Activated T-cell treated with anti-CD3 and anti-CD28 coated beads, Interleukin-2, amount 50 U/mL, for 4 hours (primary cell): Measurements from ENCODE around the gene GPD2. TPM values are rescaled to one million over a fixed set of nuclear protein-coding genes. Genes with fewer than 3 reads are reported as not detected.
"Not testable (repeated sequence)": the region's sequence is repeated elsewhere in the genome, so short reads cannot be mapped to it uniquely, and the experiment has no call there.

Source experiments
- ATAC-seq, 2 donors: fragments of 200-7000 bp; cut with Tn5 transposase; one replicate each; pipeline ENCODE4 v1.10.0; 2021
- DNase-seq: peaks from one replicate; pipeline ENCODE4 v3.0.0-alpha.2; 2020
- H3K27me3 Mint-ChIP-seq: one replicate; pipeline ENCODE4 v1.8.0; 2021; ENCODE audit warnings: low read depth, mixed read lengths
- H3K36me3 Mint-ChIP-seq: one replicate; pipeline ENCODE4 v1.8.0; 2022; ENCODE audit warnings: mixed read lengths; ENCODE audit not compliant: insufficient read depth
- H3K4me1 Mint-ChIP-seq: one replicate; pipeline ENCODE4 v1.8.0; 2021; ENCODE audit warnings: low read depth, mixed read lengths
- H3K4me3 Mint-ChIP-seq: one replicate; pipeline ENCODE4 v1.8.0; 2021; ENCODE audit warnings: mild to moderate bottlenecking, moderate library complexity, mixed read lengths
- H3K9me3 Mint-ChIP-seq: one replicate; pipeline ENCODE4 v1.8.0; 2021; ENCODE audit warnings: mixed read lengths
- total RNA-seq, 3 donors: library from RNA; stranded (reverse); gene quantifications; one replicate each; pipeline ENCODE4 v1.2.1, GENCODE V29; 2021

The GPD2 gene
- total RNA-seq, 3 donors from 2014 or later: 20.7 to 21.1 (median 21.0) TPM

DNA sequence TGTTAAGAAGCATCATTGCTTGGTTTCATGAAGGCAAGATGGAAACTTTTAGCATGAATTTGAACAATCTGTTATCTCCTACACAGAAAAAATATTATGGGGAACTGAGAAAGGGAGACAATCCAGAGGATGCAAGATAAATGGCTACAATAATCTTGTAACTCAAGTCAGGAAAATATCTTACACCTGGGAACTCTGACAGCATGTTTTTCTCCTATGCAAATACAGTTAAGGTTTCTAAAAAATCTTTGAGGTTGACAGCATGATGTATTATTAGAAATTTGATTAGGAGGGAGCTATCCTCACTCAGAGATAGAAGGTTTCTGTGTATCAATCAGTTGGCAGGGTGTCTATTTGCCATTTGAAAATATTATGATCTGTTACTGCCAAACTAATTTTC, 75.6 kb downstream of the GPD2 start:
- Mint-ChIP-seq H3K9me3 (no peaks in the 10 kb centered on the region), H3K4me3 (no peak overlapping the region), H3K4me1 (peaks cover 2% of the 10 kb centered on the region), H3K36me3 (peaks cover 32% of the 10 kb centered on the region), H3K27me3 (no peaks in the 10 kb centered on the region)
- DNase-seq (no peak), ATAC-seq (no peak)

DNA sequence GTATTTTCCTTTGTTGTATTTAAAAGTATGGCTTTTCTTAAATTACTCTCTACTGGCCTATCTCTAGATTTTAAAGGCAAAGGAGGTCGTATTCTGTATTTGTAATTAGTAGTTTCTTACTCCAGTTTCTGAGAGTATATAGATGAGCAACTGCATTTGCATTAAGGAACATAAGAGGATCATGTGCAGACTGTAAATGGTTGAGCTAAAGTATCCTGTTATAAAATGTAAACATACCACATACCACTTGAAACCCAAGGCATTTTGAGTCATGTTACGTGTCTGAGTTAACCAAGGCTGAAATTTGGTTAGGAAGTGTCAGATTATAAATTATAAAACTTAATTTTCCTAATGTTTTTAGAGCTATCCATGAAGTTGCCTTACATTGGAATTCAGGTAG, 76.3 kb downstream of the GPD2 start:
- no peak for DNase-seq
- Mint-ChIP-seq H3K27me3 (no peaks in the 10 kb centered on the region), H3K36me3 (peaks cover 35% of the 10 kb centered on the region), H3K4me1 (peaks cover 2% of the 10 kb centered on the region), H3K9me3 (no peaks in the 10 kb centered on the region), H3K4me3 (no peak overlapping the region)
- ATAC-seq: no peak

DNA sequence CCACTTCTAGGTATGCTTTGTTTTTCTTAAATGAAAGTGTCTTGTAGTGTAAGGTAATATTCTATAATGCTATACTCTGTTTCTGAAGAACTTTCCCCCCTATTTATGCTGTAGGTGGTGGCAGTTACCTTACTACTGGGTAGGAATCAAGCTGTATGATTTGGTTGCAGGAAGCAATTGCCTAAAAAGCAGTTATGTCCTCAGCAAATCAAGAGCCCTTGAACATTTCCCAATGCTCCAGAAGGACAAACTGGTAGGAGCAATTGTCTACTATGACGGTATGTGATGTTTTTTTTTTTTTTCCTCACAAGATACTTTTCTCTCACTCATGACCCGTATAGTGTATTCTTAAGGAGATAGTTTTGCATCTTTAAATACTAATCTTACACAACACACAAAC, 77.0 kb downstream of the GPD2 start:
- Mint-ChIP-seq H3K27me3 (no peaks in the 10 kb centered on the region), H3K9me3 (no peaks in the 10 kb centered on the region)

DNA sequence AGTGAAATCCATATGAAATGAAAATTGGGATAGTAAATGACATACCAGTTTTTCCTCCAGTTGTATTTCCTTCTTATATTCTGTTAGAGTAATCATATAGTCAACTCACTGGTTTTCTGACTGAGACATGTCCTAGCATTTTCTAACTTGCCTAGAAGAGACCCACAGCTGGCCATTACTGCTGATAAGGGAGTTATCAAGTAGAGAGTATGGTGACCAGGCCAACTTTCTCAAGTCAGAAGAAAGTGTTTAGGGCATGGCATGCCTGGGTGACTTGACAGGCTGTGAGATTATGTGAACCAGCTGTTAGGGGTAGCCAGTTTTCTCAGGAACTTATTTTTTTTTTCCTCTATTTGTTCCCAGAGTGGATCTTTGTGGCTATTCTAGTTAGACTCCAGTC, 81.2 kb downstream of the GPD2 start:
- Mint-ChIP-seq H3K36me3 (peaks cover 32% of the 10 kb centered on the region), H3K4me3 (no peak overlapping the region), H3K9me3 (no peaks in the 10 kb centered on the region), H3K4me1 (no peaks in the 10 kb centered on the region), H3K27me3 (no peaks in the 10 kb centered on the region)
- ATAC-seq (no peak), DNase-seq (no peak)

More for the DNA sequence above, 77.0 kb downstream of the GPD2 start:
- ATAC-seq (no peak), DNase-seq (no peak)
- no peak overlapping the region for H3K4me3 Mint-ChIP-seq
- H3K36me3 Mint-ChIP-seq: peaks cover 35% of the 10 kb centered on the region
- H3K4me1 Mint-ChIP-seq: peaks cover 2% of the 10 kb centered on the region

DNA sequence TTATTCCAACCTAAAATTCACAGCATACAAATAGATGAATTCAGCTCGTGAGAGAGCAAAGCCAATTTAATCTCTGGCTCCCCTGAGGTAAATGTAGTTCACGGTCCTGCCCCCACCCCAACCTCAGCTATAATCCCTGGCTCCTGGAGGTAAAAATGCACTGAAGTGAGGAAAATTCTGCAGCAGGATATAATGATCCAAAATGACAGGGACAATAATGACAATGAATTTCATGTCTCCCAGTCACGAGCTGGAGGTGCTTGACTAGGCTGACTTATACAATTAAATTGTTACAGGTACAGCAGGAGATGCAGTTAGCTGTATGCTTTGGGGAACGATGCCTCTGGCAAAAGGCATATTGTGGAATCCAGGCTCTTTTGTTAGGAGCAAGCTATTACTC, 82.0 kb downstream of the GPD2 start:
- ATAC-seq: no peak
- Mint-ChIP-seq H3K9me3 (no peaks in the 10 kb centered on the region), H3K4me3 (no peak overlapping the region), H3K4me1 (no peaks in the 10 kb centered on the region), H3K36me3 (peaks cover 34% of the 10 kb centered on the region), H3K27me3 (no peaks in the 10 kb centered on the region)
- DNase-seq: no peak

DNA sequence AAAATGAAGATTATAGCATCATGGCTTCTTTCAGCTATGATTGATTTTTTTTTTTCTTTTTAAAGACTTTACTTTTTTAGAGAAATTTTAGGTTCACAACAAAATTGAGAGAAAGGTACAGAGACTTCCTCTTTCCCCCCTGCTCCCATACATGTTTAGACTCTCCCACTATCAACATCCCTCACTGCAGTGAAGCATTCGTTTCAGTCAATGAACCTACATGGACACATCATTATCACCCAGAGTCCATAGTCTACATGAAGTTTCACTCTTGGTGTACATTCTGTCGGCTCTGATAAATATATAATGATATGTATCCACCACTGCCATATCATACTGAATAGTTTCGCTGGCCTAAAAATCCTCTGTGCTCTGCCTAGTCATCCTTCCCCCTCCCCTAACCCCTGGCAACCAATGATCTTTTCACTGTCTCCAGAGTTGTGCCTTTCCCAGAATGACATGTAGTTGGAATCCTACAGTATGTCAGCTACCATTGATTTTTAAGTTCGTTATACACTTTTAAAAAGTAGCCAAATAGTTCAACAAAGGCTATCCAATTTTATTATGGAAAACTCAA, 86.8 kb downstream of the GPD2 start:
- H3K9me3 Mint-ChIP-seq: no peaks in the 10 kb centered on the region
- DNase-seq (no peak), ATAC-seq (no peak)
- no peak overlapping the region for H3K4me3 Mint-ChIP-seq
- peaks cover 18% of the 10 kb centered on the region for H3K36me3 Mint-ChIP-seq
- no peaks in the 10 kb centered on the region for H3K27me3 Mint-ChIP-seq
- H3K4me1 Mint-ChIP-seq: peaks cover 4% of the 10 kb centered on the region

DNA sequence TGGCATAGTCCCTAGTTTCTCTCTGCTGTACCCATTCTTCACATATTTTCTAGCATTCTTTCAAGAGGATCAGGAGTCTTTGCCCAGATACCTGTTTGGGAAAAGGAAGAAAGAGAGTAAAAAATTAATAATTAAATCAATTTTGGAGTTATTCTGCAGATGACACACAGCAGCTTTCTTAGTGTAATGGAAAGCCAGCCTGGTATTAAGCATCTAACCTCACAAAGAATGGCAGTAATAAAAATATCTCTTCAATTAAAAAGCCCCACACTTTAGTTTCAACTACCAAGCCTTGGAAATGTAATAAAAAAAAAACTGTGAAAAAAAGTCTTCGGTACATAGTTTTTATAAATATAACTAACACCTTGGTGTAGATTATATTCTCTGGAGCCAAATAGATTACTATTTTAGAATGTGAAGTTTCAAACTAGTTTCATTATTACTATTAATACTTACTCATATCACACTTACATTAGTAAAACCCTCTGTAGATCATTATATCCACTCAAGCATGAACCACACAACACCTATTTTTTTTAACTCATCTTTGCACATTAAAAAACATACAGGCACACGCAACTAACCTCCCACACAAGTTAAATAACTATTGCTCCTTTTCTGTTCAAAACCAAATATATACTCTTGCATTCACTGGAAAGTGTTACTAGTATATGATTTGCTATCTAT, 90.9 kb downstream of the GPD2 start:
- H3K36me3 Mint-ChIP-seq: peaks cover 6% of the 10 kb centered on the region
- DNase-seq: no peak
- ATAC-seq: peak; percentile 80 to 96
- peaks cover 4% of the 10 kb centered on the region for H3K4me1 Mint-ChIP-seq
- no peaks in the 10 kb centered on the region for H3K9me3 Mint-ChIP-seq
- no peak overlapping the region for H3K4me3 Mint-ChIP-seq
- no peaks in the 10 kb centered on the region for H3K27me3 Mint-ChIP-seq

DNA sequence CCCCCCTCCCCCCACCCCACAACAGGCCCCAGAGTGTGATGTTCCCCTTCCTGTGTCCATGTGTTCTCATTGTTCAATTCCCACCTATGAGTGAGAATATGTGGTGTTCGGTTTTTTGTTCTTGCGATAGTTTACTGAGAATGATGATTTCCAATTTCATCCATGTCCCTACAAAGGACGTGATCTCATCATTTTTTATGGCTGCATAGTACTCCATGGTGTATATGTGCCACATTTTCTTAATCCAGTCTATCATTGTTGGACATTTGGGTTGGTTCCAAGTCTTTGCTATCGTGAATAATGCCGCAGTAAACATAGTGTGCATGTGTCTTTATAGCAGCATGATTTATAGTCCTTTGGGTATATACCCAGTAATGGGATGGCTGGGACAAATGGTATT, 92.4 kb downstream of the GPD2 start:
- not testable (repeated sequence) for H3K4me3 Mint-ChIP-seq, H3K4me1 Mint-ChIP-seq, DNase-seq, ATAC-seq, H3K36me3 Mint-ChIP-seq, H3K9me3 Mint-ChIP-seq, H3K27me3 Mint-ChIP-seq

DNA sequence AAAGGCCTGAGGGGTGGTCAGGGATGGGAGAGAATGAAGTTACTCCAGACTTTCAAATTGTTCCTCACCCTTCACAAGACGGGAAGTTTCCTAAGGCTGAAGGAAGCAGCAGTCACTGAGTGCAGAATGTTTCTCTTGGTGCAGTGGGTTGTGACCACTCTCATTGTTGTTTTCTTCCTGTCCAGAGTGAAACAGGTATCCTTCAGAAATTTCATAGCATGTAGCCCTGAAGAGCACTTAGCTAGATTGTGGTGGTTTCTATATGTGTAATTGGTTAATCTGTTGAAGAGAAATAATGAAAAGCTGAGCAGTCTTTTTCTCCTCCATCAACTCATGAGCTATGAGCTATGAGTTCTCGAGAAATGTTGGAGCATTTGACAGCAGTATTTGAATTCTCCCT, 96.8 kb downstream of the GPD2 start:
- Mint-ChIP-seq H3K27me3 (no peaks in the 10 kb centered on the region), H3K36me3 (peaks cover 9% of the 10 kb centered on the region), H3K4me3 (no peak overlapping the region), H3K4me1 (peaks cover 7% of the 10 kb centered on the region), H3K9me3 (no peaks in the 10 kb centered on the region)
- DNase-seq (no peak), ATAC-seq (no peak)

DNA sequence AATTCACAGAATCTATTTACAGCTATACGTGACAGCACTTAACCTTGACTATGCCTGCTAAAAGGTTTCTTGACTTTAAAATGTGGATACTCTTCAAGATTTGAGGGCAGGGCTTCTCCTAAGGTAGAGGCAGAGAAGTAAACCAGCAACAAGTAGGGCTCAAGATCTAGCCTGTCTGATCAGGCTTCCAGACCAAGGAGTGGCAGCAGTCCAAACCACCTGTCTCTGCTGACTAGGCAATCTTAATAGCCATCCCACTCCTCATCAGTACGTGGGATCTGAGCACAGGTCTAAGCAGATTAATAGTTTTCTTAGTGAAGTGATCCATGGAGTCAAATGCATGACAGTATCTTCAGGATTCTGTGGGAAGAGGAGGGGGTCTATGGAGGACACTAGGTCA, 100.4 kb downstream of the GPD2 start:
- Mint-ChIP-seq H3K4me3 (no peak overlapping the region), H3K4me1 (peaks cover 14% of the 10 kb centered on the region), H3K9me3 (no peaks in the 10 kb centered on the region), H3K36me3 (peaks cover 17% of the 10 kb centered on the region), H3K27me3 (no peaks in the 10 kb centered on the region)
- DNase-seq: no peak
- ATAC-seq: no peak

DNA sequence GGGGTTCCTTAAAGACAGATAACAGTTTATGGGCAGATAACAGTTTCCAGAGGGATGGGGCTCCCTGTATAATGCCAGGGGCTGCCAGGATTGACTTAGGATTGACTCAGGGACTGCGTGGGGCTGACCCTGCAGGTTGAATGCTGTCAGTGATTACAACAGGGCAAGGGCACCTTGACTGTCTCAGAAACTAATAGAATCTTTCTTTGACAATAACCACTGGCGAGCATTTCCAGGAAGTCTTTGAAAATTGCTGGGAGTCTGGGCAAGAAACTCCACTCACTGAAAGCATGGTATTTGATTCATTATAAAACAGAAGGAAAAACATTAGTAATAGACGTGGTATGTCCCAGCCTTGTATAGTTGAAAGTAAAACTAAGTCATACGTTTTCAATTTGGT, 101.0 kb downstream of the GPD2 start:
- no peaks in the 10 kb centered on the region for H3K9me3 Mint-ChIP-seq
- ATAC-seq (no peak), DNase-seq (no peak)
- peaks cover 17% of the 10 kb centered on the region for H3K36me3 Mint-ChIP-seq
- H3K4me1 Mint-ChIP-seq: peaks cover 14% of the 10 kb centered on the region
- no peaks in the 10 kb centered on the region for H3K27me3 Mint-ChIP-seq
- no peak overlapping the region for H3K4me3 Mint-ChIP-seq

DNA sequence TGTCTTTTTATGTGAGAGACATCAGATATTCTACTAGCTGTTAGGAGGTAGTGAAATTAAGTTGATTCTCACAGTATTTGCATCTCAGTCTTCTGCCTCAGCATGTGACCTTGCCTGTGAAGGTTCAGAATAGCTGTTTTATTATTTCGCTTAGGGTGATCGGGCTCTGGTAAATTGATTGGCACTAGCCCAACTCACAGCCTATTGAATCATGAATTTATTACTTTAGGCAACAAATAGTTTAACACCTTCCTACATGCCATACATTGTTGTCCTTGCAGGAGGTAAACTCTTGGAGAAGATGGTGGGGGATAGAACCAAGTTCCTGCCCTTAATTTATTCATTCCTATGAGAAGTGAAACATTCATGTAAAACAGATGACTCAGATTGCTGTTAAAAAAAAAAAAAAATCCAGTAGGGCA, 101.9 kb downstream of the GPD2 start:
- H3K27me3 Mint-ChIP-seq: no peaks in the 10 kb centered on the region
- DNase-seq (no peak), ATAC-seq (peak; percentile 70 to 82)
- H3K4me3 Mint-ChIP-seq: no peak overlapping the region
- peaks cover 14% of the 10 kb centered on the region for H3K4me1 Mint-ChIP-seq
- H3K36me3 Mint-ChIP-seq: peaks cover 23% of the 10 kb centered on the region
- no peaks in the 10 kb centered on the region for H3K9me3 Mint-ChIP-seq

DNA sequence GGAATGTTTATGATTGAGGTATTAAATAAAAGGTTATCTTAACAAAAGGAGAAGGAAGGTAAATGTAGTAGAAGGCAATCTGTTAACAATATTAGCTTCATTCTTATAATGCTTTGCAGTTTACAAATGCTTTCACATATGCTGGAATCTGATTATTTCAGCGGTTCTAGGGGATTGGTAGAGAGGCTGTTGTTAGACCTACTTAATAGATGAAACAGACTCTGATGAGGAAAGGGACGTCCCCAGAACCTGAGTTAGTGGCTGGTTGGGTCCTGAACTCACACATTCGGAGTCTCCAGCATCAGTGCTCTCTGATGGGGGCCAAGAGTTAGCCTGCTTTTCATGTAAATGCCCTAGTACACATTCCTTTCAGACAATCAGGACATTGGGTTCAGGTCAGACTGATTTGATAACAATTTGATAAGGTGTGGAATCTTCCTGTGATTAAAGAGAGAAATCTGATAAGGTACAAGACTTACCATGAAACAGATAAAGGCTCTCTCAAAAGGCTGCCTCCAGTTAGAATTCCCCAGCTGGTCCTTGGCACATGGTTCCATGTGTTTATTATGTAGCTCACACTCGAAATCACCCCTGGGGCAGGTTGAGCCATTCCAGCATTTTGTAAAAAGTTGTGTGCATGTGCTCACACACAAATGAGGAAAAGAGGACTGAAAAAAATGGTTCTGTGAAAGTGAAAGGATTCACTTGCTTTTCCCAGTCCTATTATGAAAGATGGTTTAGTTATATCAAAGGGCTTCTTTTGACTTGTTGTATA, 103.1 kb downstream of the GPD2 start:
- H3K4me3 Mint-ChIP-seq: no peak overlapping the region
- H3K4me1 Mint-ChIP-seq: peaks cover 14% of the 10 kb centered on the region
- DNase-seq (no peak), ATAC-seq (no peak)
- no peaks in the 10 kb centered on the region for H3K9me3 Mint-ChIP-seq
- H3K27me3 Mint-ChIP-seq: no peaks in the 10 kb centered on the region
- peaks cover 26% of the 10 kb centered on the region for H3K36me3 Mint-ChIP-seq

DNA sequence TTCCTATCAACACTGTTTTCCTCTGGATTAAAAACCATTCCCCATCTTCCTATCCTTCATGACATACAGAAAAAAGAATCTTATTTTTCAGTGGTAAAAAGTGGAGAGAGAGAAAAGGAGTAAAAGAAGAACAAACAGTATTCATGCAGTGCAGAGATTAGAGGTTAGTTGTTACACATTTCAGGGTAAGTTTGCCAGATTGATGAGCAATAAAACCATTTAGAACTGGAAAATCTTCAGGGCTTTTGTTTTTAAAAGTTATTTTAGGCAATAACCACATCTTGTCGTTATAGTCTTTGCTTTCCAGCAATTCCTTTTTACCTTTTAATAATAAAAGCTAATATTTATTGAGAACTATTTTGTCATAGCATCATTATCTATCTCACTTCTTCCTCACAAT, 104.5 kb downstream of the GPD2 start:
- no peaks in the 10 kb centered on the region for H3K27me3 Mint-ChIP-seq
- no peak overlapping the region for H3K4me3 Mint-ChIP-seq
- DNase-seq (no peak), ATAC-seq (no peak)
- H3K4me1 Mint-ChIP-seq: peaks cover 14% of the 10 kb centered on the region
- H3K9me3 Mint-ChIP-seq: no peaks in the 10 kb centered on the region
- peaks cover 23% of the 10 kb centered on the region for H3K36me3 Mint-ChIP-seq

DNA sequence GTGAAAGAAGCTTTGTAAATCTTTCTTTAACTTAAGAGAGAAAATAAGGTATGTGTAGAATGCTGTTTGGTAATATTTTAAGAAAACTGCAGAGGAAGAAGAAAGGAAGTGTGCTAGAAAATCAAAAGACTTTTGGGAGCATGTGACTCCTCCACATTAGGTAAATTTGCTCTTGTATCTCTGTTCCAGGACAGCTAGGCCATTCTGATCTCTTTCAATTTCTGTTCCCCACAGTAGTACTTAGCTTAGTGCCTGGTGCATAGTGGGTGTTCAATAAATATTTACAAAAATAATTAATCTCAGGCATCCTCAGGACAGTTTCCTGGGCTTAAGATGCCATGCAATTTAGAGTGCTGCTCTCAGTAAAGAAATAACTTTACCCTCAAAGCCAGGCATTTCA, 105.0 kb downstream of the GPD2 start:
- Mint-ChIP-seq H3K36me3 (peaks cover 23% of the 10 kb centered on the region), H3K9me3 (no peaks in the 10 kb centered on the region), H3K4me3 (no peak overlapping the region), H3K4me1 (peaks cover 14% of the 10 kb centered on the region), H3K27me3 (no peaks in the 10 kb centered on the region)
- no peak for DNase-seq
- ATAC-seq: no peak
